GM12801 (cell line): ENCODE measurements around the gene MOB3B.

Source experiments
- CTCF ChIP-seq: IDR thresholded peaks from one replicate; pipeline ENCODE4 v1.5.1; 2011; ENCODE audit warnings: control low read depth; ENCODE audit not compliant: insufficient read length; ENCODE audit errors: extremely low read depth

MOB3B gene

GRCh38 chr9:27474305-27474704 lies 55.3 kb downstream of the MOB3B start:
- TF ChIP-seq CTCF: no peak

DNA sequence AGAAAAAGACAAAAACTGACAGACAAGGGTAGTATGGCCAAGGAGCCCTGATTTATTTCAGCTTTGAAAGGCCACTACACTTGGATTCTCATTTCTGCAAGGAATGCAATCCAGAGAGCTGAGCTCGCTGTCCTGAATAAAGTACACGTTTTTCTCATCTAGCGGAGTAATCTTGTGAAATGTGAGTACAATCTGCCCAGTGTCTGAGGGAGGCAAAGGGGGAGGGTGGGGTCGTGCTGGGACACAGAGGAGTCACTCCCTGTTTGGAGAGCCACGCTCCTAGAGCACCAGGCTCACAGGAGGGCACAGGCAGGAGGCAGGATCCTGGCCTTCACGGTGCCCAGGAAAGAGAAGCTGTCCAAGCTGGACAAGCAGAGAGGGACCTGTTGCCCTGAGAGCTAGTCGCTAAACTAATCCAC lies 56.5 kb downstream of the MOB3B start:
- TF ChIP-seq CTCF: no peak

- TF ChIP-seq CTCF: no peak
Measured at GRCh38 chr9:27472195-27472594, 57.4 kb downstream of the MOB3B start.

DNA sequence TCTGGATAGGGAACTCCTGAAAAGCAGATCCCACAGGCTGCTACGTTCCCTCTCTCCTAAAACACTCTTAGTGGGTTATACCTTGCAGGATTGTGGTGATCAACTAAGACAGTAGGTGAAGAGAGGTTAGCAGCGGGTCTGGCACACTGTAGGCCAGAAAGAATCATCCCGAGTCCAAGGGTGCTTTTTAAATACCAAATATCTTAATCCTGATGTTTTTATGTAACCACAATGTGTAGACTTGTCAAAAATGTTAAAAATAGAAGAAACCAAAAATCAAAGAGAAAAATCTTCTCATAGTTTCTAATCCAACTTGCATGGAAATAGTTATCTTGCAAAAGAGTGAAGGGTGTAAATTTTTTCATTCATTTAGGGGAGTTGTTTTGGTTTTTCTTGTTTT lies 57.8 kb downstream of the MOB3B start:
- TF ChIP-seq CTCF: no peak

GRCh38 chr9:27471366-27471765 lies 58.2 kb downstream of the MOB3B start:
- no peak for TF ChIP-seq CTCF

DNA sequence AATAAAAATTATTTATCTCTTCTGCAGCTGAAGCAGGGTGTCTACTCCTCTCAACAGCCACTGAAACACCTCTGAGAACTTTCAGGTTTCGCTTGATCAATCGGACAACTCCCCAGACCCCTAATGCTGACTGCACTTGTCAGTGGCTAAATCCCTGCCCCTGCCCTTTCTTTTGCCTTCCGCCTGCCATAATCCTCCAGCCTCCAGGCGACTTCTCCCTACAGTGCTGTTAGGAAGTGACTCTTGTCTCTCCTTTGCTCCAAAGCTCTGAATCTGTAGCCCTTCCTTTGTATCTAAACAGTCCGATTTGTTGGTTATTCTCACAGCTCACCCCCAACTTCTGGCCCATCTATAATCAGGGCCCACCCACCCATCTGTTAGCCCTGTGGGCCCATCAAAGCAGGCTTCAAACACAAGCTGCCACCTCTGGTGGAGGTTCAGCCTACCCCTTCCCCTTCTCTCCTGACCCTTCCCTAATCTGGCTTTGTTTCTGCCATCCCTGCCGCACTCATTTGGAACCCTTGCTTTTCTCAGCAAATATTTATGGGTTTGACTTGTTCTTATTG lies 59.2 kb downstream of the MOB3B start:
- no peak for TF ChIP-seq CTCF

DNA sequence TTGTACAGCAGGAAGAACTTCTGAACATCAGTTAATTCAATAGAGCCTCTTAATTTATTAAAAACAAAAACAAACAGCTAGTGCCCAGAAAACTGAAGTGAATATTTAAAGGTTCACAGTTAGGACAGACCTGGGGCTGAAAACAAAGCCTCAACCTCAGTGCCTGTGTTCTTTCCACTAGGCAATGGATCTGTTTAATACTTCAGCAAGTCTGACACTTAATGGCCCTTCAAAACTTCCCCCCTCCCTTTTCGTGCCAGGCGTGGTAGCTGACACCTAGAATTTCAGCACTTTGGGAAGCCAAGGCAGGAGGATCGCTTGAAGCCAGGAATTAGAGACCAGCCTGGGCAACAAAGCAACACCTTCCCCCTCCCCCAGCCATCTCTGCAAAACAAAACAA lies 60.1 kb downstream of the MOB3B start:
- TF ChIP-seq CTCF: no peak
